ENCODE measurements around the gene VEGFB. TPM values are rescaled to one million over a fixed set of nuclear protein-coding genes. Genes with fewer than 3 reads are reported as not detected.

The VEGFB gene
- total RNA-seq, 4 donors from 2014 or later: 20.0 to 120 (median 26.0) TPM

DNA sequence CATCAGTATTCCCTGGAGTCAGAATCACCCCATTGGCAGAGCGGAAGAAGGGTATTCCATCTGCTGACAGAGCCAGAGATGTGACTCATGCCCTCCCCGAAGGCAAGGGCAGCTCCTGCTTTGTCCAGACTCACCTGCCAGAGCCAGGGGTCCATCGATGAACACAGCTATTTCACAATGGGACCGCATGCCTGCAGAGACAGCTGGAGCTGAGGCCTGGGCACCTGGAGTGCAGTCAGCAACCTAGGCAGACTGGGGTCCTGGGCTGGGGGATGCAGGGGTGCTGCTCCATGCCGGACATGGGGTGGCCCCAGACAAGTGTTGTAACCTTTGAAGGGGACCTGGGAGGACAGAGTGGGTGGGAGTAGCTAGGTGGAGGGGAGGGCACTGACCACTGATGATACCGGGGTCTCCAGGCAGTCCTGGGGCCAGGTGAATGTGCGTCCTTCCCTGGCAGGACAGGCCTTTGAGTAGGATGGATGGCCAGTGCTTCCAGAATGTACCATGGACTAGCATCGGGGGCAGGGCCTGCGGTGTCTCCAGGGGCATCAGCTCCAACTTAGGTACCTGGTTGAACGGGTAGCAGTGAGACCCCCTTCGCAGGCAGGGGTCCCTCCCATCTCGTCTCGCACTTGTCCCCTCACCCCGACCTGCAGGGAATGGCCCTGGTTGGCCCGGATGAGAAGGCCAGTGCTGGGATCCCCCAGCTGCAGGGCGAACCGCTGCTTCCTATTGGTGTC is 10.1 kb upstream of the VEGFB start:
- peaks cover 0 to 19% of the 10 kb centered on the region in 2 donors for H3K4me1 ChIP-seq
- no peaks in the 10 kb centered on the region for H3K27me3 ChIP-seq
- DNase-seq: peak in 1 of 2 donors; percentile 19
- H3K27ac ChIP-seq: no peak overlapping the region
- intact Hi-C loops (cut with DNase I; ENCODE audit: low total_unique reads): no loop called here
- no peaks in the 10 kb centered on the region for H3K9me3 ChIP-seq
- H3K4me3 ChIP-seq: no peak overlapping the region
- H3K36me3 ChIP-seq: no peaks in the 10 kb centered on the region
- TF ChIP-seq, protein P1, sequence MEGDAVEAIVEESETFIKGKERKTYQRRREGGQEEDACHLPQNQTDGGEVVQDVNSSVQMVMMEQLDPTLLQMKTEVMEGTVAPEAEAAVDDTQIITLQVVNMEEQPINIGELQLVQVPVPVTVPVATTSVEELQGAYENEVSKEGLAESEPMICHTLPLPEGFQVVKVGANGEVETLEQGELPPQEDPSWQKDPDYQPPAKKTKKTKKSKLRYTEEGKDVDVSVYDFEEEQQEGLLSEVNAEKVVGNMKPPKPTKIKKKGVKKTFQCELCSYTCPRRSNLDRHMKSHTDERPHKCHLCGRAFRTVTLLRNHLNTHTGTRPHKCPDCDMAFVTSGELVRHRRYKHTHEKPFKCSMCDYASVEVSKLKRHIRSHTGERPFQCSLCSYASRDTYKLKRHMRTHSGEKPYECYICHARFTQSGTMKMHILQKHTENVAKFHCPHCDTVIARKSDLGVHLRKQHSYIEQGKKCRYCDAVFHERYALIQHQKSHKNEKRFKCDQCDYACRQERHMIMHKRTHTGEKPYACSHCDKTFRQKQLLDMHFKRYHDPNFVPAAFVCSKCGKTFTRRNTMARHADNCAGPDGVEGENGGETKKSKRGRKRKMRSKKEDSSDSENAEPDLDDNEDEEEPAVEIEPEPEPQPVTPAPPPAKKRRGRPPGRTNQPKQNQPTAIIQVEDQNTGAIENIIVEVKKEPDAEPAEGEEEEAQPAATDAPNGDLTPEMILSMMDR (IDR thresholded peaks at IDR 0.05): no peak
- TF ChIP-seq POLR2A (IDR thresholded peaks at IDR 0.05): no peak

DNA sequence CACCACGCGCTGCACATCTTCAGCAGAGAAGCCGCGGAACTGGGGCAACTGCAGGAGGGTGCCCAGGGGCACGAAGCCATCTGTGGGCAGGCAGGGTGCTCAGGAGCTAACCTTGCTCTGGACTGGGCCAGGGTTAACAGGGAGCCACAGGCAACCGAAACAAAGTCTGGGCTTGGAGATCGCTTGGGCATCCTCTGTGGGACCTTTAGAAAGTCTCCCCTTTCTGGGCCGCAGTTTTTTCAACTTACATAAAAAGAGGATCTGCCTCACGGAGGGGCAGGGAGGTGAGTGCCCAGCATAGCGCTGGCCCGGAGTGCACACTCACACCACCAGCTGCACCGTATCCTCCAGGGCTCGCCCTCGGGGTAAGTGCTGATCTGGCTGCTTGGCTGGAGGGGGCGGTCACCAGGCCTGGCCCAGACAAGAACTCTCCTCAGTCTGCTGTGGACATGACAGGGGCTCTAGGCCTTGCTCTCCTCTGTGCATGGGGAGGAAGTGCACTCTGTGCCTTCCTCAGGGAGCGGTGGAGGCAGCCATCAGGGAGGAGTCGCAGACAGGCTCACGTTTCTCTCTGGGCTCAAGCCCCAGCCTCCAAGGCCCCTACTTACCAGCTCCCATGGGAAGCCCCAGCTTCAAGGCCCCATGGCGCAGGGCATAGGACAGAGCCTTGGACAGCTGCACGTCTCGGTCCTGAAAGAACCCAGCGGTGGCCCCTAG is 9.3 kb upstream of the VEGFB start:
- H3K36me3 ChIP-seq: no peaks in the 10 kb centered on the region
- H3K27me3 ChIP-seq: no peaks in the 10 kb centered on the region
- TF ChIP-seq POLR2A (IDR thresholded peaks at IDR 0.05): no peak
- TF ChIP-seq, protein P1 (IDR thresholded peaks at IDR 0.05): no peak
- intact Hi-C loops (cut with DNase I; ENCODE audit: low total_unique reads): no loop called here
- no peaks in the 10 kb centered on the region for H3K9me3 ChIP-seq
- no peak for DNase-seq
- peak overlapping the region; percentile 76 to 99 for H3K4me3 ChIP-seq
- peaks cover 0 to 25% of the 10 kb centered on the region in 2 donors for H3K4me1 ChIP-seq
- peak overlapping the region; percentile 85 to 91 for H3K27ac ChIP-seq

DNA sequence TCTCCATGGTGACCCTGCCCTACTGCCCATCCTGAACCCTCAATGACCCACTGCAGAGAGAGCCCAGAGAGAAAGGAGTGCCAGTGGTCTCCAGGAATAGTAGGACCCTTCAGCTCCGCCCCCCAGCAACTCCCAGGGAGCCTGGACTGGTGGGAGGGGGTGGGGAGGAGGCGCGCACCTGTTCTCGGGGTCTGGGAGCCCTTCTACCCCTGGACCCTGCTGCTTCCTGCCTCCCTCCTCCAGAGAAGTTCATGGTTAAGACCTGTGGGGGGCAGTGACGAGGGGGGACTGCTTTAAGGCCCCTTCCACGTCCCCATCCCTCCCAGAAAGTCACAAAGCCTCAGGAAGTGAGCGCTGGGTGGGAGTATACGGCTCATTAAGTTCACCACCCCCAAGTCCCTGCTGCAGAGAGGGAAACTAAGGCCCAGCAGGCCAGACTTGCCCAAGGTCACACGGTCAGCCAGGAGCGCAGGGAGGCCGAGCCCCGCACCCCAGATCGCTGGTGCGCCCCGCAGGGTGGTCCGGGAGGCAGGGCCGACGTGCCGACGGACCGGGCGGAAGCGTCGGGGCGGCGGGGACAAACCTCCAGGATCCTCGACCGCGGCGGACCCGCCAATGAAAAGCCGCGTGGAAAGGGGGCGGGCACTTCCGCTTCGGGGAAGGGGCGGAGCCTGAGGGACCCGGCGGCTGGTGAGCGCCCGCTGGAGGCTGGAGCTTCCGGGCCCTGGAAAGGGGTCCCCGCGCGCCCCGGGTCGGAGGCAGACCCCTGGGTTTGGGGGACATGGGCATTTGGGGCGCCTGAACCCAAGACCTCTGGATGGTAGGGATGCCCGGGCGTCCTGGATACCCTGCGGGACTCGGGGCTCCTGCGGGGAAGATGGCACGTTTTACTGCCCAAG is 8.5 kb upstream of the VEGFB start, which contains the start of the genes NUDT22 and TRPT1:
TSS of gene NUDT22 (plus strand) at position 667 of the 899 bp plus-strand sequence. CDS start 379 bp downstream, outside the sequence.
TSS of gene TRPT1 (minus strand) at position 579 of the 899 bp plus-strand sequence. CDS start at position 253, 326 bp downstream.
- Histone ChIP-seq H3K27ac (peak within 1 kb of the TSS; percentile 85 to 91), H3K9me3 (no peaks in the 10 kb centered on the region), H3K4me1 (peaks cover 1 to 25% of the 10 kb centered on the region in 2 donors), H3K4me3 (peak within 1 kb of the TSS; percentile 76 to 99), H3K36me3 (no peaks in the 10 kb centered on the region), H3K27me3 (no peaks in the 10 kb centered on the region)
- TF ChIP-seq POLR2A (IDR thresholded peaks at IDR 0.05): peak; percentile 83 to 90
- TF ChIP-seq, protein P1 (IDR thresholded peaks at IDR 0.05): peak in 3 of 4 experiments; percentile 13 to 44 (median 24)
- intact Hi-C loops (cut with DNase I; ENCODE audit: low total_unique reads): no loop called here
- DNase-seq: peak; percentile 90 to 93

DNA sequence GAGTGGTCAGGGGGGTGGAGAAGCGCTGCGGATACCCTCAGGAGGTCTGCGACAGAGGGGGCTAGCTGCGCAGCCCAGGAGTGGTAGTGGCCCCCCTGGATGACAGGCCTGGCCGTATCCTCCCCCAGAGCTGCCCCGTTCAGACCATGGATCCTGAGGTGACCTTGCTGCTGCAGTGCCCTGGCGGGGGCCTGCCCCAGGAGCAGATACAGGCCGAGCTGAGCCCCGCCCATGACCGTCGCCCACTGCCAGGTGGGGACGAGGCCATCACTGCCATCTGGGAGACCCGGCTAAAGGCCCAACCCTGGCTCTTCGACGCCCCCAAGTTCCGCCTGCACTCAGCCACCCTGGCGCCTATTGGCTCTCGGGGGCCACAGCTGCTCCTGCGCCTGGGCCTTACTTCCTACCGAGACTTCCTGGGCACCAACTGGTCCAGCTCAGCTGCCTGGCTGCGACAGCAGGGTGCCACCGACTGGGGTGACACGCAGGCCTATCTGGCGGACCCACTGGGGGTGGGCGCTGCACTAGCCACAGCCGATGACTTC is 7.8 kb upstream of the VEGFB start:
- H3K27me3 ChIP-seq: no peaks in the 10 kb centered on the region
- DNase-seq: peak; percentile 43 to 53
- no peaks in the 10 kb centered on the region for H3K36me3 ChIP-seq
- peaks cover 4 to 25% of the 10 kb centered on the region in 2 donors for H3K4me1 ChIP-seq
- intact Hi-C loops (cut with DNase I; ENCODE audit: low total_unique reads): no loop called here
- no peaks in the 10 kb centered on the region for H3K9me3 ChIP-seq
- H3K27ac ChIP-seq: peak overlapping the region; percentile 85 to 91
- TF ChIP-seq, protein P1 (IDR thresholded peaks at IDR 0.05): no peak
- no peak for TF ChIP-seq POLR2A (IDR thresholded peaks at IDR 0.05)
- peak overlapping the region; percentile 76 to 99 for H3K4me3 ChIP-seq

All from uterus (tissue), 4 donors.